HT-29 (cell line): ENCODE data around the gene GRIN2C. TPM values are rescaled to one million over a fixed set of nuclear protein-coding genes. Genes with fewer than 3 reads are reported as not detected.

ENCODE experiments used
- DNase-seq: peaks from one replicate; pipeline ENCODE4 v3.0.0-alpha.2; 2015; ENCODE audit warnings: low spot score
- total RNA-seq: library from RNA; depleted of rRNA; stranded (reverse); fragments of >200 nt; shearing (Covaris generic); gene quantifications from 2 replicates; pipeline ENCODE4 v1.2.3, GENCODE V29; 2014; rRNA removed

Gene GRIN2C
- total RNA-seq, 1 experiment from 2014 or later: 0.03 TPM

DNA sequence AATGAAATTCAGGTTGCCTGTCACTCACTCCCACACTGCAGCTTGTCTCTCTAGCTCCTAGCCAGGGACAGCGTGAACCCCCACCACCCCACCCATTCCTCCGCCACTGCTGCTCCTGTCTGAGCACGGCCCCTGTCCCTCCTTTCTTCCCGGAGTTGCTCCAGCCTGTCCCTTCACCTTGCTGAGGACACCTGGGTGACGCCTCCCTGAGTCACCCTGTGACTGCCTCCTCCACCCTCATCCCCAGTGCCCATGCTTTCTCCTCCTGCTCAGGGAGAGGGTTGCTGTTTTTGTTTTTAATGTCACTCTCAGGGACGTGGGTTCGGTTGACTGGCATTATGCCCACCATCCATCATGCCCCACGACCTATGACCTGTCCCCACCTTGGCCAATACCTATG, 57.8 kb downstream of the GRIN2C start:
- peak; percentile 5 for DNase-seq

DNA sequence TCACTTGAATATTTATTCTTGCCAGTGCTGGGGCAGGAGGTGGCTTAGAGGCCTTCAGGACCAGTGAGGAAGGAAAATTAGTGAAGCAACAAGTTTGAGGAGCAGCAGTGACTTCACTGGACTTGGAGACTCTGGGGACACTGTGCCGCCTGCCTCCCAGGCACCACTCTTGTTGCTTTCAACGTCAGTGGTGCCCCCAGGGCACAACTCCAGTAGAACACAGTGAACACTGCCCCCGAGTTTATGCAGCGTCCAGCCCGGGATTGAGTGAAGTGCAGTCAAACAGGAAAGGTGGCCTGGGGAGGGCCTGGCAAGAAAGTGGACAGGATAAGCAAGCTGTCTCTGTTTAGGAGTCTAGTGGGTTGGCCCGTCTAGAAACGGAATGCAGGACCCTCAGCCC, 59.2 kb downstream of the GRIN2C start:
- no peak for DNase-seq

DNA sequence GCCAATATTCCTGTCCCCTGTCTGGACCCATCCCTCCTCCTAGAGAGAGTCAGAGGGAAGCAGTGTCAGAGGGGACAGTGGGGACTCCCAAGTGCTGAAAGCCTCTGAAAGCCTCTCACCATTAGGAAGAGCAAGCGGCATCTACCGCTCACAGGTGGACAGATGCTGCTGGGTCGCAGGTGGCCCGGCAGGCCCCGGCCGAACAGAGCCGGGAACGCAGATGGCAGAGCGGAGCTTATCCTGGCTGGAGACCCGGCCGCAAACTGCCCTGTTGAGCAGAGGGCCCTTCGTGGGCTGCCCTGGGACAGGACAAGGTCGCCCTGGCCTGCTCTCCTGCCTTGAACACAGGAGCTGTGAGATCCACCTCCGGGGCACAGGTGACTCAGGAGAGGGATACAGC, 60.6 kb downstream of the GRIN2C start:
- DNase-seq: no peak

DNA sequence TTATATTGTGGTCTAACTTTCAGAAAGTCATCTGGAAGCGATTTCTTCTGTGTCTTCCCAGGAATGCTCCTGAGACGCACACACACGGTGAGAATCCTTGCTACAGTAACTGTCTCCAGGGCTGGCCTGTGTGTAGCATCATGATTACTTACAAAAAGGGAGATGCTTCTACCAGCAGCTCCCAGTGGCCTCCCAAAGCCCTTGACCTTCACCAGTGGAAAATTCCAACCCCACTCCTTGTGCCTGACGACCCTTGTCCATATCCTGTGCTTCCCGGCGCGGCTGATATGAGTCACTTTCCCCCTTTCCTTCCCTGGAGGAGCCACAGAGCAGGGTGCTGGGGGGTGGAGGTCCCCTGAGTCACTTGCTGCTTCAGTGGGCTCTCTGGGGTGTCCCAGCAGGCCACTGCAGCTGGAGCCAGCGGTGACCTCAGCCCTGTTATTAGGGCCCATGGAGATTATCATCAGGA, 61.4 kb downstream of the GRIN2C start:
- no peak for DNase-seq

DNA sequence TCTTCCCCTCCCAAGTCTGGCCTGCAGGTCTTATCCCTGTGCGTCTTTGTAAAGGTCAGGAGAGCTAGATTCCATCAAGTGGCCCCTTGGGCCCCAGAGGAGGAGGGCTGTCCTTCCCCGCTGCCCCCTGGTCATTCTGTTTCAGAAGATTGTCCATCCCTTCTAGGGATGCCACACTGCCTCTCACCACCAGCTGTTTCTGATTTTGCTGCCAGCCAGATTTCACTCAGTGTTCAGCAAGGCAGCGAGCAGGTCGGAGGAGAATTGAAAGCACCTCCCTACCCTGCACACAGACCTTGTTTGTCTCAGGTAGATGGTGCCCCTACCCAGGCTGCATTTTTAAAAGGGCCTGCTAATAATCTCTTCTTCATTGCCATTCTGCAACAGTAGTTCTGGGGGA, 61.9 kb downstream of the GRIN2C start:
- no peak for DNase-seq

DNA sequence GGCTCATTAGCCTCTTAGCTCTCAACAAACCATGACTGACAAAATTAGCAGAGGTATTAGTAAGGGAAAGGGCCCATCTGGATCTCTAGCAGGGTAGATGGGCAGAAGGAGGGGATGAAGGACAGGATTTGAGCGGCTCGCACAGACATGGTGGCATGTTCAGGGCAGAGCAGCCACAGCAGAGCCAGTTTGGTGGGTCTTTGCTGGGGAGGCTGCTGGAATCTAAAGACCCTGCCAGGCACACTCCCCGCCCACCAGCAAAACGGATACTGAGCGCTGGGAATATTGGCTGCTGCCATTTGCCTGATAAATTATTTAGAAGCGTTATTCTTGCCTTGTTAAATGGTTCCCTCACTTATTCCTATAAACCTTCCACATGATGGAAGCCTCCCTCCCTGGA, 62.8 kb downstream of the GRIN2C start:
- DNase-seq: no peak

DNA sequence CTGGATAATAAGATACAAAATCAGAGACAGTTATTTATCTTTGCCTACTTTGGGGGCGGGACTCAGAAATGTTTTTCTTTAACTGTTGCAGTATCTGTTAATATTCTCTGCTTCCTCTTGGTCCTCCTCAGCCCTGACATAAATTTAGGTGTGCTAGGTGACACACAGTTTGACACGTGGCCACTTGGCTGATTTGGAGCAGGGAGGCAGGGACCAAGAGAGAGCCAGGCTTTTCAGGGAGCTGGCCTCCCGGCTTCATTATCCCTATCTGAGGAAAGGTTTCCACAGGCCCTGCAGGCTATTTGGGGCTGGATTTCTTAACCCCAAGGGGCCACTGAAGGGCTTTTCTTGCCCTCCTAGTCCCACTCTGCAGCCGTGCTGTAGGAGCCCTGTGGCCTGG, 63.5 kb downstream of the GRIN2C start:
- DNase-seq: no peak

DNA sequence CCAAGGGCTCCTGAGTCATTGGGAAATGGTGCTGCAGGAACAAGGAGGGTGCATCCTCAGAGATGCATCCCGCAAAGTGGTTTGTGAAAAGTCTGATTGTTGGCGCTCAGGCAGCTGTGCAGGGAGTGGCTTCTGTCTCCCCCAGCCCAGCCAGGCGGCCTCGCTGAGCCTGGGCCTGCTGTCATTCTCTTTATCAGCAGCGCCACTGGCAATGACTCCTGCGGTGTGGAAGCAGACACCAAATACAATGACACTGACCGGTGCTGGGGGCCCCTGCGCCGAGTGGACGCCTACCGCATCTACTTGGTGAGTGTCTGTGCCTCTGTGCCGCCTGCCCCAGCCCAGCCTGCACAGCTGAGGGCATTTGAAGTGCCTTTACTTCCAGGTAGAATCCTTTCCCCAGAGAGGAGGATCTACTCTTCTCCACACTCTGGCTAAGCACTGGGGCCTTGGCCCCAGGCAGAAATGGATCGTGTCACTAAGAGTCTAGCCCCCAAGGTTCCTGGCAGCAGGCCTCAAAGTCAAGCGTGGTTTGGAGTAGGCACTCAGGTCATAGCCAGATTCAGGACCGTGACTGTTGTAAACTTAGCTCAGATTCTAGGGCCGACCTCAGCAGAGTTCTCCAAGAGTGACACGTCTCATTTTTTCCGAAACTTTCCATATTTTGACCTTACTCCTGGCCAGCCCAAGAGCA, 64.2 kb downstream of the GRIN2C start:
- no peak for DNase-seq

DNA sequence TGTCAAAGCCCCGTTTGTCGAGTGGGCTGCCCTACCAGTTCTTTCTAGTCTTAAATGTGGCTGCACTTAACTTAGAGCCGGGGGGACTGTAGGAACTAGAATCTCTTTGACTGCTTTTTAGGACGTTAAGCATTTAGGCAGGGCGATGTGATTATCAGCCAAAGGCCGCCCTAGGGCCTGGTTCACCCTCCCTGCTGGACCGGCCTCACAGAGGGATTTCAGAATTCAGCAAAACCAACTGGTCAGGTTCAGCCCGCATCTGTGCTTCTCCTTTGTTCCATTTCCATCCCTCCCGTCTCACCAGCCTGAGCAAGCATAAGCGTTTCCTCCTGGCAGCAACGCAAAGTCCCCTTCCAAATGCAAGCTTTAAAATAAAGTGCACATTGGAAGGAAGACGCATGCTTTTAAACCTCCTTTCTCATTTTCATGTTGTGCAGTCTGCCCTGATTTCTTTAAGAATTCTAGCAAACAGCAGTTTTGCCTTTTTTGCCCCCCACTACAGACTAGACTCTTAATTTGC, 67.0 kb downstream of the GRIN2C start:
- no peak for DNase-seq

Other genes with a start within 250 kb of the GRIN2C start
- gene CD300E, start 236.1 kb downstream of the GRIN2C start, total RNA-seq: not detected in 2 replicates
- gene CD300LF, start 147.0 kb downstream of the GRIN2C start, total RNA-seq: not detected in 2 replicates
- 0.55 and 1.0 TPM in 2 replicates for gene RAB37, start 122.6 kb downstream of the GRIN2C start, total RNA-seq
- 298 and 304 TPM in 2 replicates for gene NHERF1, start 111.3 kb downstream of the GRIN2C start, total RNA-seq
- gene NAT9, start 83.5 kb downstream of the GRIN2C start, total RNA-seq: 49.5 and 50.4 TPM in 2 replicates
- gene FDXR, start 13.1 kb upstream of the GRIN2C start, total RNA-seq: 32.2 and 38.4 TPM in 2 replicates
- gene FADS6, start 33.7 kb upstream of the GRIN2C start, total RNA-seq: not detected in 2 replicates
- not detected in 2 replicates for gene USH1G, start 63.4 kb upstream of the GRIN2C start, total RNA-seq
- not detected in 2 replicates for gene OTOP2, start 64.4 kb upstream of the GRIN2C start, total RNA-seq
- not detected in 2 replicates for gene OTOP3, start 76.0 kb upstream of the GRIN2C start, total RNA-seq
- 27.5 and 36.2 TPM in 2 replicates for gene HID1, start 112.9 kb upstream of the GRIN2C start, total RNA-seq
- 10.2 and 10.6 TPM in 2 replicates for gene CDR2L, start 127.7 kb upstream of the GRIN2C start, total RNA-seq
- gene MRPL58, start 152.8 kb upstream of the GRIN2C start, total RNA-seq: 61.7 and 66.4 TPM in 2 replicates
- gene ATP5PD, start 187.1 kb upstream of the GRIN2C start, total RNA-seq: 127 and 169 TPM in 2 replicates
- 8.9 and 9.2 TPM in 2 replicates for gene KCTD2, start 187.3 kb upstream of the GRIN2C start, total RNA-seq
- 231 and 264 TPM in 2 replicates for gene SLC16A5, start 228.1 kb upstream of the GRIN2C start, total RNA-seq